ENCODE measurements around the gene STK32C. TPM values are rescaled to one million over a fixed set of nuclear protein-coding genes. Genes with fewer than 3 reads are reported as not detected.
"Not testable (repeated sequence)": the region's sequence is repeated elsewhere in the genome, so short reads cannot be mapped to it uniquely, and the experiment has no call there.

Gene STK32C
- total RNA-seq, 1 donor from 2014 or later, result 69.2 TPM

- TF ChIP-seq CTCF (IDR thresholded peaks at IDR 0.05; ENCODE audit: partially characterized antibody, unreplicated experiment), result no peak
- Mint-ChIP-seq H3K4me1 (ENCODE audit: low read depth, unreplicated experiment) (peaks cover 5% of the 10 kb centered on the region), H3K27me3 (ENCODE audit: unreplicated experiment) (peaks cover 2% of the 10 kb centered on the region), H3K9me3 (ENCODE audit: unreplicated experiment) (no peaks in the 10 kb centered on the region), H3K36me3 (ENCODE audit: unreplicated experiment) (peaks cover 13% of the 10 kb centered on the region), H3K27ac (ENCODE audit: unreplicated experiment) (no peak overlapping the region), H3K4me3 (ENCODE audit: unreplicated experiment) (no peak overlapping the region)
- DNase-seq, result no peak
Measured at GRCh38 chr10:132341017-132341416, 33.3 kb upstream of the STK32C start.

- H3K27me3 Mint-ChIP-seq (ENCODE audit: unreplicated experiment), result no peaks in the 10 kb centered on the region
- no peak for DNase-seq
- H3K9me3 Mint-ChIP-seq (ENCODE audit: unreplicated experiment), result no peaks in the 10 kb centered on the region
- no peak overlapping the region for H3K4me3 Mint-ChIP-seq (ENCODE audit: unreplicated experiment)
- peaks cover 8% of the 10 kb centered on the region for H3K4me1 Mint-ChIP-seq (ENCODE audit: low read depth, unreplicated experiment)
- peaks cover 10% of the 10 kb centered on the region for H3K36me3 Mint-ChIP-seq (ENCODE audit: unreplicated experiment)
- H3K27ac Mint-ChIP-seq (ENCODE audit: unreplicated experiment), result no peak overlapping the region
- no peak for TF ChIP-seq CTCF (IDR thresholded peaks at IDR 0.05; ENCODE audit: partially characterized antibody, unreplicated experiment)
Measured at GRCh38 chr10:132339276-132339675, 31.5 kb upstream of the STK32C start.

GRCh38 chr10:132338876-132339275 lies 31.1 kb upstream of the STK32C start:
- no peaks in the 10 kb centered on the region for H3K27me3 Mint-ChIP-seq (ENCODE audit: unreplicated experiment)
- peaks cover 8% of the 10 kb centered on the region for H3K4me1 Mint-ChIP-seq (ENCODE audit: low read depth, unreplicated experiment)
- H3K27ac Mint-ChIP-seq (ENCODE audit: unreplicated experiment), result no peak overlapping the region
- H3K4me3 Mint-ChIP-seq (ENCODE audit: unreplicated experiment), result no peak overlapping the region
- peaks cover 6% of the 10 kb centered on the region for H3K36me3 Mint-ChIP-seq (ENCODE audit: unreplicated experiment)
- no peak for DNase-seq
- H3K9me3 Mint-ChIP-seq (ENCODE audit: unreplicated experiment), result no peaks in the 10 kb centered on the region
- TF ChIP-seq CTCF (IDR thresholded peaks at IDR 0.05; ENCODE audit: partially characterized antibody, unreplicated experiment), result no peak

GRCh38 chr10:132337854-132338253 lies 30.1 kb upstream of the STK32C start:
- not testable (repeated sequence) for DNase-seq; H3K9me3 Mint-ChIP-seq (ENCODE audit: unreplicated experiment); H3K4me1 Mint-ChIP-seq (ENCODE audit: low read depth, unreplicated experiment); H3K4me3 Mint-ChIP-seq (ENCODE audit: unreplicated experiment); H3K36me3 Mint-ChIP-seq (ENCODE audit: unreplicated experiment); H3K27ac Mint-ChIP-seq (ENCODE audit: unreplicated experiment); H3K27me3 Mint-ChIP-seq (ENCODE audit: unreplicated experiment)

- Mint-ChIP-seq H3K36me3 (ENCODE audit: unreplicated experiment) (no peaks in the 10 kb centered on the region), H3K27me3 (ENCODE audit: unreplicated experiment) (no peaks in the 10 kb centered on the region), H3K4me3 (ENCODE audit: unreplicated experiment) (no peak overlapping the region), H3K27ac (ENCODE audit: unreplicated experiment) (no peak overlapping the region), H3K4me1 (ENCODE audit: low read depth, unreplicated experiment) (peaks cover 13% of the 10 kb centered on the region), H3K9me3 (ENCODE audit: unreplicated experiment) (peaks cover 9% of the 10 kb centered on the region)
- no peak for DNase-seq
- no peak for TF ChIP-seq CTCF (IDR thresholded peaks at IDR 0.05; ENCODE audit: partially characterized antibody, unreplicated experiment)
Measured at GRCh38 chr10:132336919-132337407, 29.2 kb upstream of the STK32C start.

Measured in glutamatergic neuron (in vitro differentiated cells).